Measurements from ENCODE around the gene RPEL1.
"Not testable (repeated sequence)": the region's sequence is repeated elsewhere in the genome, so short reads cannot be mapped to it uniquely, and the experiment has no call there.

DNA sequence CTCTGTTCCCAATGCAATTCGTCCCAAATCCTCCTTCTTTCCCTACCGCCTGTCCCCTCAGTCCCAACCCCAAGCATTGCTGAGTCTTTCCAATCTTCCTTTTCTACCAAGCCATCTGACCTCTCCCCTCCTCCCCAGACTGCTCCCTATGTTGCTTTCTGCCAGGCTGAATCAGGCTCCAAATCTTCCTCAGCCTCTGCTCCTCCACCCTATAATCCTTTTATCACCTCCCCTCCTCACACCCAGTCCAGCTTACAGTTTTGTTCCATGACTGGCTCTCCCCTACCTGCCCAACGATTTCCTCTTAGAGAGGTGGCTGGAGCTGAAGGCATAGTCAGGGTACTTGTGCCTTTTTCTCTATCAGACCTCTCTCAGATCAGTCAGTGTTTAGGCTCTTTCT lies 39.0 kb upstream of the RPEL1 start:
- TF ChIP-seq, protein P1, sequence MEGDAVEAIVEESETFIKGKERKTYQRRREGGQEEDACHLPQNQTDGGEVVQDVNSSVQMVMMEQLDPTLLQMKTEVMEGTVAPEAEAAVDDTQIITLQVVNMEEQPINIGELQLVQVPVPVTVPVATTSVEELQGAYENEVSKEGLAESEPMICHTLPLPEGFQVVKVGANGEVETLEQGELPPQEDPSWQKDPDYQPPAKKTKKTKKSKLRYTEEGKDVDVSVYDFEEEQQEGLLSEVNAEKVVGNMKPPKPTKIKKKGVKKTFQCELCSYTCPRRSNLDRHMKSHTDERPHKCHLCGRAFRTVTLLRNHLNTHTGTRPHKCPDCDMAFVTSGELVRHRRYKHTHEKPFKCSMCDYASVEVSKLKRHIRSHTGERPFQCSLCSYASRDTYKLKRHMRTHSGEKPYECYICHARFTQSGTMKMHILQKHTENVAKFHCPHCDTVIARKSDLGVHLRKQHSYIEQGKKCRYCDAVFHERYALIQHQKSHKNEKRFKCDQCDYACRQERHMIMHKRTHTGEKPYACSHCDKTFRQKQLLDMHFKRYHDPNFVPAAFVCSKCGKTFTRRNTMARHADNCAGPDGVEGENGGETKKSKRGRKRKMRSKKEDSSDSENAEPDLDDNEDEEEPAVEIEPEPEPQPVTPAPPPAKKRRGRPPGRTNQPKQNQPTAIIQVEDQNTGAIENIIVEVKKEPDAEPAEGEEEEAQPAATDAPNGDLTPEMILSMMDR (IDR thresholded peaks at IDR 0.05) = not testable (repeated sequence)
- TF ChIP-seq POLR2A (IDR thresholded peaks at IDR 0.05) = not testable (repeated sequence)
